OCI-LY3 (cell line): Measurements from ENCODE around the gene SPOP.
A peak's percentile ranks its signal among the peaks of the same experiment; 100 is the strongest.

Source experiments
- H2AFZ ChIP-seq: fragments of 200-600, 300-600 bp; shearing (Covaris generic); 2 replicates; pipeline ENCODE4 v1.6.0; 2014; ENCODE audit warnings: antibody characterized with exemption, low read depth, low read length
- H3K27ac ChIP-seq: fragments of 200-600, 300-600 bp; sonication (generic); 2 replicates; pipeline ENCODE4 v1.5.1; 2014; ENCODE audit warnings: mild to moderate bottlenecking, low read length, moderate library complexity, mixed read lengths
- H3K27me3 ChIP-seq: fragments of 200-600, 300-600 bp; sonication (generic); 2 replicates; pipeline ENCODE4 v1.6.1; 2014; ENCODE audit warnings: low read depth, low read length, mixed read lengths
- H3K36me3 ChIP-seq: fragments of 200-600, 300-600 bp; sonication (generic); replicated peaks from 2 replicates; pipeline ENCODE3; 2014; ENCODE audit warnings: low read depth, low read length, mixed read lengths
- H3K4me1 ChIP-seq: fragments of 300-600, 200-600 bp; sonication (generic); 2 replicates; pipeline ENCODE4 v1.6.1; 2014; ENCODE audit warnings: low read length, mixed read lengths
- H3K4me2 ChIP-seq: fragments of 200-600, 300-600 bp; sonication (generic); 2 replicates; pipeline ENCODE4 v1.6.1; 2014; ENCODE audit warnings: low read length, mixed read lengths
- H3K4me3 ChIP-seq: fragments of 300-600, 200-600 bp; sonication (generic); 2 replicates; pipeline ENCODE4 v1.5.1; 2014; ENCODE audit warnings: antibody characterized with exemption, mild to moderate bottlenecking, low read length, moderate library complexity
- H3K79me2 ChIP-seq: fragments of 300-600, 200-600 bp; shearing (Covaris generic); 2 replicates; pipeline ENCODE4 v1.6.1; 2014; ENCODE audit warnings: mild to moderate bottlenecking, low read length, mixed read lengths
- H3K9ac ChIP-seq: fragments of 300-600, 200-600 bp; shearing (Covaris generic); 2 replicates; pipeline ENCODE4 v1.6.0; 2014; ENCODE audit warnings: mild to moderate bottlenecking, low read length, moderate library complexity
- H3K9me3 ChIP-seq: fragments of 200-600, 300-600 bp; shearing (Covaris generic); 2 replicates; pipeline ENCODE4 v1.6.1; 2014; ENCODE audit warnings: low read length, mixed read lengths; ENCODE audit not compliant: insufficient read depth
- H4K20me1 ChIP-seq: fragments of 200-600, 300-600 bp; sonication (generic); 2 replicates; pipeline ENCODE4 v1.6.1; 2016; ENCODE audit warnings: low read length, mixed read lengths; ENCODE audit not compliant: insufficient read depth
- CTCF ChIP-seq: fragments of 200-600, 300-600 bp; sonication (generic); IDR thresholded peaks from 2 replicates; pipeline ENCODE4 v1.5.1; 2014; ENCODE audit warnings: antibody characterized with exemption, low read length, low read depth
- EZH2phosphoT487 ChIP-seq: fragments of 200-600 bp; shearing (Covaris generic); IDR thresholded peaks from 2 replicates; pipeline ENCODE4 v1.6.1; 2018; ENCODE audit warnings: antibody characterized with exemption, mixed run types, low read depth

The SPOP gene

GRCh38 chr17:49699966-49700575 lies 22.2 kb upstream of the SPOP start:
- Histone ChIP-seq H3K79me2 (no peaks in the 10 kb centered on the region), H3K36me3 (peaks cover 27% of the 10 kb centered on the region), H3K27me3 (no peaks in the 10 kb centered on the region), H4K20me1 (no peaks in the 10 kb centered on the region), H3K9me3 (no peaks in the 10 kb centered on the region), H2AFZ (no peak overlapping the region), H3K4me2 (no peak overlapping the region), H3K9ac (no peak overlapping the region), H3K27ac (no peak overlapping the region), H3K4me1 (peaks cover 16% of the 10 kb centered on the region), H3K4me3 (no peak overlapping the region)
- no peak for TF ChIP-seq EZH2phosphoT487
- no peak for TF ChIP-seq CTCF

- H3K4me3 ChIP-seq, result no peak overlapping the region
- H3K9me3 ChIP-seq, result no peaks in the 10 kb centered on the region
- H3K36me3 ChIP-seq, result peaks cover 15% of the 10 kb centered on the region
- H3K9ac ChIP-seq, result no peak overlapping the region
- no peaks in the 10 kb centered on the region for H3K79me2 ChIP-seq
- H3K27me3 ChIP-seq, result no peaks in the 10 kb centered on the region
- TF ChIP-seq EZH2phosphoT487 (no peak), CTCF (no peak)
- no peaks in the 10 kb centered on the region for H4K20me1 ChIP-seq
- H3K4me1 ChIP-seq, result peaks cover 17% of the 10 kb centered on the region
- H3K27ac ChIP-seq, result no peak overlapping the region
- H3K4me2 ChIP-seq, result no peak overlapping the region
- H2AFZ ChIP-seq, result no peak overlapping the region
These were observed 20.1 kb upstream of the SPOP start for GRCh38 chr17:49698005-49698404.

- Histone ChIP-seq H3K79me2 (no peaks in the 10 kb centered on the region), H2AFZ (peak overlapping the region; percentile 94), H3K27me3 (no peaks in the 10 kb centered on the region), H3K9me3 (no peaks in the 10 kb centered on the region), H3K9ac (peak overlapping the region; percentile 32; the same call in 1 of the 2 replicates), H3K27ac (no peak overlapping the region), H3K4me1 (peaks cover 17% of the 10 kb centered on the region), H3K36me3 (peaks cover 11% of the 10 kb centered on the region), H3K4me2 (peak overlapping the region; percentile 51), H4K20me1 (no peaks in the 10 kb centered on the region), H3K4me3 (peak overlapping the region; percentile 26; the same call in 1 of the 2 replicates)
- no peak for TF ChIP-seq EZH2phosphoT487
- TF ChIP-seq CTCF, result no peak
These were observed 18.4 kb upstream of the SPOP start for GRCh38 chr17:49696233-49696761.

GRCh38 chr17:49695698-49696232 lies 17.9 kb upstream of the SPOP start:
- no peak for TF ChIP-seq EZH2phosphoT487
- TF ChIP-seq CTCF, result no peak
- peak overlapping the region; percentile 32; the same call in 1 of the 2 replicates for H3K9ac ChIP-seq
- H4K20me1 ChIP-seq, result no peaks in the 10 kb centered on the region
- H3K27ac ChIP-seq, result no peak overlapping the region
- H3K79me2 ChIP-seq, result no peaks in the 10 kb centered on the region
- H3K36me3 ChIP-seq, result peaks cover 6% of the 10 kb centered on the region
- H2AFZ ChIP-seq, result peak overlapping the region; percentile 94
- peak overlapping the region; percentile 26; the same call in 1 of the 2 replicates for H3K4me3 ChIP-seq
- H3K4me2 ChIP-seq, result peak overlapping the region; percentile 51
- peaks cover 17% of the 10 kb centered on the region for H3K4me1 ChIP-seq
- H3K27me3 ChIP-seq, result no peaks in the 10 kb centered on the region
- no peaks in the 10 kb centered on the region for H3K9me3 ChIP-seq
